HG03439 (cell line): ENCODE results near the gene BBOF1.
A peak's percentile ranks its signal among the peaks of the same experiment; 100 is the strongest.

Source experiments
- ATAC-seq: cut with Tn5 transposase; IDR thresholded peaks from one replicate; pipeline ENCODE4 v1.9.1; 2021; ENCODE audit warnings: mild to moderate bottlenecking, moderate library complexity; ENCODE audit not compliant: unreplicated experiment

BBOF1 gene

DNA sequence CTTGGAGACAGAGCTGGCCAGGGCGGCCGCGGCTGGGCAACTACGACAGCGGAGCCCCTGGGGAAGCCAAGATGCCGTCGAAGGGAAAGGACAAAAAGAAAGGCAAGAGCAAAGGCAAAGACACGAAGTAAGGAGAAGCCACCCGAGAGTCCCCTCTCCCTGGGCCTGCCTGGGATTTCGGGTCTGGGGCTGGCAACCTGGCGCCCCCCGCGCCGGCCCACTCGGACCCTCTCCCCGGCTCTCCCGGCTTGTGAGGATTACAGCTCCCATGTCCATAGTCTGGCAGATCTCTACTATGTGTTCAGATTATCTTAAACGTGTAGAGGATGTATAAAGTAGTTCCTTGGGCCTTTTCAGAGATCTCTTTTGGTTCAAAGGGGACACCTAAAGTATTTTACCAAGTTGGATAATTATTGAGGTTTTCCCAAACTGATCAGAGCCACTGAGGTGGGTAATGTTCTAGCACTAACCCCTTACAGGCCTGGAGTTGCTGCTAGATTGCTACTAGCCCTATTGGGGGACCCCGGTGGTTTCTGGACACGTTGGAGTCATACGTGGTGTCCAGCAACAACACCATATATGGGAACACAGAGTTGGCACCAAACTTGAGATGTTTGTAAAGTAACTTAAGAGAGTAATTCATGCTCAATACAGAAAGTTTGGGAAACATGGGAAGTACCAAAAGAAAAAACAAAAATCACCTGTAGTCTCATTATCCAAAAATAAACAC is 424 bp downstream of the BBOF1 start:
- no peak for ATAC-seq

DNA sequence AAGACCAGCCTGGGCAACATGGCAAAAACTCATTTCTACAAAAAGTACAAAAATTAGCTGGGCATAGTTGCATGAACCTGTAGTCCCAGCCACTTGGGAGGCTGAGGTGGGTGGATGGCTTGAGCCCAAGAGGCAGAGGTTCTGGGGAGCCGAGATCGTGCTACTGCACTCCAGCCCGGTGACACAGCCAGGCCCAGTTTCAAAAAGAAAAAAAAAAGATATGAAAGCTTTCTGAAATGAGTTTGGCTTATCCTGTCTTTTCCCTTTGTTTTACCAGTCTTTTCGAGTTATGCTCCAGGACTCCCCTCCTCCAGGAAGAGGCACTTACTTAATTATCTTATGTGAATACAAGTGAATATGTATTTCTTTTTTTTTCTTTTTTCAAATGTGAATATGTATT is 3.2 kb downstream of the BBOF1 start:
- no peak for ATAC-seq

DNA sequence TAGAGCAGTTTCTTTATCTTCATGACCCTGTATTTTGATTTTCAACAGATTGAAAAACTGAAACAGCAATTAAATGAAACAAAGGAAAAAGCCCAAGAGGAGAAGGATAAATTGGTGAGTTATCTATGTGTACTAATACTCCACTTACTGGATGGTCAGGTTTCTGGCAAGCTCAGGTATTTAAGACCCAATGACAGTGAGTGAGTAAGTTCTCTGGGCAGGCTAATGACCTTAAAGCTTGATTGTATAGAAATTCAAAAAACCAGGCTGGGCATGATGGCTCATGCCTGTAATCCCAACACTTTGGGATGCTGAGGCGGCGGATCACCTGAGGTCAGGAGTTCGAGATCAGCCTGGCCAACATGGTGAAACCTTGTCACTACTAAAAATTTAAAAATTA is 10.0 kb downstream of the BBOF1 start:
- ATAC-seq, result no peak

DNA sequence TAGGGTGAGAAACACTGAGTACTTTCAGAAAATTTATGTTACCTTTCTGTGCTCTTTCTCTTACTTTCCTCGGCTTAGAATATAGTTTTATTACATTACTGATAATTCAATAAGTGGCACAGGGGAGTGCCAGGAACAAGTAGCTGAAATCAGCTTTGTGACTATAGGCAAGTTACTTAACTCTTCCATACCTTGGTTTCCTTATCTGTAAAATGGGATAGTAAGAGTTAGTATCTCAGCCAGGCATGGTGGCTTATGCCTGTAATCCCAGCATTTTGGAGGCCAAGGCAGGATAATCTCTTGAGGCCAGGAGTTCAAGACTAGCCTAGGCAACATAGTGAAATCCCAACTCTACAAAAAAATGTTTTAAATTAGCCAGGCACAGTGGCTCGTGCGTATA is 15.4 kb downstream of the BBOF1 start:
- ATAC-seq, result no peak

DNA sequence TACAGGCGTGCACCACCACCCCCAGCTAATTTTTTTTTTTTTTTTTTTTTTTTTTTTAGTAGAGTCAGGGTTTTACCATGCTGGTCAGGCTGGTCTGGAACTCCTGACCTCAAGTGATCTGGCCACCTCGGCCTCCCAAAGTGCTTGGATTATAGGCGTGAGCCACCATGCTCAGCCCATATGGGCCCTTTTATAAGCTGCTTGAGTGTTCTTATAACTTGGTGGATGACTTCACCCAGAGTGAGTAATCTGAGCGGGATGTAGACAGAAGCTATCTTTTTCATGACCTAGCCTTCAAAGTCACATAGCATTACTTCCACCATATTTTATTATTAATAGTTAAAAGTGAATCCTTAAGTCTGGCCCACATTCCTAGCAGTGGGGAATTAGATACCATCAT is 16.4 kb downstream of the BBOF1 start:
- no peak for ATAC-seq

DNA sequence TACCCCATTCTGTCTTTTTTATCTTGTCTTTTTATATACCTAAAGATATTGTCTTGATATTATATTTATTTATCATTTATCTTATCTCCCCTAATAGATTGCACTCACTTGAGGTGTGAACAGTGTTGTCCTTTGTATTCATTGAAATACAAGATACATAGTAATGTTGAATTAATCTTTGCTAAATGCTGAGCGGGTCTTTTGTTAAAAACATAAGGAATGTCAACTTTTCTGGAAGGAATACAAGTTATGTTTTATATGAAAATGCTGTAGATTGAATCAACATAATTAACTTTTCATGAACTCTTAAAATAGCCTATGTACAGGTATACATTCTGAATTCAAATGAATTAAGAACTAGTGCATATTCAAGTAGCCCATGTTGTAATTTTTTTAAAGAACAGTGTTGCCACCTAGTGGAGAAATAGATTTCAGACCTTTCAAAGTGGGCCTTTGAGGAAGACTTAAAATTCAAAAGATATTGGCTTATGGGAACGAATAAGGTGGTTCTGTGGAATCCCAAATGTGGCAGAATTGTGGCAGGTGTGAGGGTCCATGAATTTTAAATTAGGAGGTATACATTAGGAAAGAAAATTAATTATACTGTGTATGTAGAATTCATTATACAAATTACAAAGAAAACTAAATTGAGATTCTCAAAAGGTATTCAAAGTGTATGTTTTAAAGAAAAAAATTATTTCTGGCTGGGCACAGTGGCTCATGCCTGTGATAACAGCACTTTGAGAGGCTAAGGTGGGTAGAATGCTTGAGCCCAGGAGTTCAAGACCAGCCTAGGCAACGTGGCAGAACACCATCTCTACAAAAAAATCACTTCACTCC is 19.1 kb downstream of the BBOF1 start:
- ATAC-seq, result no peak

DNA sequence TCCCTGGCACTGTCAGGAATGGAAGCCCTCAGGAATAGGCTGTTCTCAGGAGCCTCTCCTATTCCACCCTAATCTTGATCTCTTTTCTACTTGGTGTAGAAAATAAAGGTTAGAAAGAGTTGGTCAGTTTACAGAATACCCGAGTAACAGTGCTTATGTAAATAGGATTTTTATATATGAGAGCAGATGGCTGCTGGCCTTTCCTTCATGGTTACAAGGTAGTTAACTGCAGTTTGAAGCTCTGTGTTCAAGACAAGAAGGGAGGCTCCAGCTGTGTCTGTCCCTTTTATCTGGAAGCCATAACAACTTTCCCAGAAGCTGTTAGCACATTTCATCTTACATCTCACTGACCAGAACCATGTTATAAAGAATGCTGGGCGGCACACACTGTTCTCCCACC is 23.1 kb downstream of the BBOF1 start:
- ATAC-seq, result no peak

DNA sequence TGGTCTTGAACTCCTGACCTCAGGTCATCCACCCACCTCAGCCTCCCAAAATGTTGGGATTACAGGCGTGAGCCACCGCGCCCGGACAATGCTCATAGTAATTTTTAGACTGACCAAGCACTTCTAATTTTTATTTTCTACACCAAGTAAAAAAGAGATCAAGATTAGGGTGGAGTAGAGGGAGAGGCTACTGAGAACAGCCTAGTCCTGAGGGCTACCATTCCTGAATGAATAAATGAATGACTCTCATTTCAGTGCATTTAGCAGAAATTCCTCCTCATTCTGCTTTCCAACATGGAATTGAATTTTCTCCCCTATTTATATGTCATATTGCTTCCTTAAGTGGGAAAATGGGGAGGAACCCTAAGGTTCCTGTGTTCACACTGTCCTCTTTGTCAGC is 26.4 kb downstream of the BBOF1 start:
- no peak for ATAC-seq

DNA sequence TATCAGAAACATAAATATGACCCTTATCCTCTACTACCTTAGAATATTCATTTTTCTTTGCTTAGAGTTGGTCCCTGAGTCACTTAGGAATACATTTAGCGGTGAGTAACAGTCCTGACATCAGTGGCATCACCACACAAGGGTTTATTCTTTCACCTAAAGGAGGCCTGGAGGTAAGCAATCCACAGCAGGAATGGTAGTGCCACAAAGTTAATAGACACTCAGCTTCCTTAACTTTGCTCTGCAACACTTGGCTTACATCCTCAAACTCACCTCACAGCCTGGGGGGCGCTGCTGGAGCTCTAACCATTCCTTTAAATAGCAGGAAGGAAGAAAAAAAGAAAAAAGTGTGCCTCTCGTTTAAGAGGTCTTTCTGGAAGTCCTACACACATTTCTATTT is 29.1 kb downstream of the BBOF1 start:
- ATAC-seq, result no peak

DNA sequence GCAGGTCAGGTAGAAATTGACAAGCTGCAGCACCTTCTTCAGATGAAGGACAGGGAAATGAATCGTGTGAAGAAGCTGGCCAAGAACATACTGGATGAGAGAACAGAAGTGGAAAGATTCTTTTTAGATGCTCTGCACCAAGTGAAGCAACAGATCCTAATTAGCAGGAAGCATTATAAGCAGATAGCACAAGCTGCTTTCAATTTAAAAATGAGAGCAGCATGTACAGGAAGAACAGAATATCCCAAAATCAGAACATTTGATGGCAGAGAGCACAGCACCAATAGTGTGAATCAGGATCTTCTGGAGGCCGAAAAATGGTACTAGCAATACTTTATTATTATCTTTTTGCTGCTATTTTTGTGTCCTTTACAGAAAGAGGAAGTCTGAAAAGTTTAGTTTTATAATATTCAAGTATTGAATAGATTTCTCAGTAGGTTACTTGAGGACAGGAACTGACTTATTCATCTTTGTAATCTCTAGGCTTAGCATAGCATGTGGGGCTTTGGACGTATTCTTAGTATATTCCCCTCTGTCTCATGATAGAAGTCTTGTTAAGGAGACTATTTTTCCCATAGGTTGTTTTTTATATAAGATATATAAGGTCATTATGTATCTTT is 30.8 kb downstream of the BBOF1 start:
- no peak for ATAC-seq

DNA sequence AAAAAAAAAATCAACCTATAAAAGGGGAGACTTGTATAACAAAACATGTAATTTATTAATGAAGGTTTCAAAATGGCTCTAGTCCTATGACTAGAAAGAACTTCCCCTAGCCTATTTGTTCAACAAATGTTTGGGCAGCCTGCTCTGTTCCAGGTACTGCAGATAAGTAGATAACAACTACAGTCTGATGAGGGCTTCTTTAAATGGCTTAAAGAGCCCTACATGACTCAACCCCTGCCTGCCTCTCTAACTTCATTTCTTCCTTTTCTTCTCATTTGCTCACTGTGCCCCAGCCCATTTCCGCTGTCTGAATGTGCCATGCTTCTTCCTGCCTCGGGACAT is 43.6 kb downstream of the BBOF1 start:
- no peak for ATAC-seq

DNA sequence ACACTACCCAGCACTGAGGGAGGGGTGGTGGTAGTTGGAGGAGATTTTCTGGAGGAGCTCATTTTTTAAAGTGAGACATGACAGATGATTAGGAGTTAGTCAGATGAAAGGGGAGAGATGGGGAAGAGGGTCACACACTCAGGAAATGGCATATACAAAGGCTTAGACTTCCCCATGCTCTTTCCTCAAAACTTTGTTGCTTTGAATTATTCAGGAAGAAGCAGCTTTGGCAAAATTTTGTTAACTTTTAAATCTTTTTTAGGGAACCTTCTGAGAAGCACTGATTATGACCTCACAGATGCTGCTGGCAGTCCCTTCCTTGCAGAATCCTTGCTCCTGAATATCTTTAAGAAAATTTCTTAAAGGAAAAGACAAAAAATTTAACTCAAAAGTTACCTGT is 45.3 kb downstream of the BBOF1 start:
- ATAC-seq, result no peak

DNA sequence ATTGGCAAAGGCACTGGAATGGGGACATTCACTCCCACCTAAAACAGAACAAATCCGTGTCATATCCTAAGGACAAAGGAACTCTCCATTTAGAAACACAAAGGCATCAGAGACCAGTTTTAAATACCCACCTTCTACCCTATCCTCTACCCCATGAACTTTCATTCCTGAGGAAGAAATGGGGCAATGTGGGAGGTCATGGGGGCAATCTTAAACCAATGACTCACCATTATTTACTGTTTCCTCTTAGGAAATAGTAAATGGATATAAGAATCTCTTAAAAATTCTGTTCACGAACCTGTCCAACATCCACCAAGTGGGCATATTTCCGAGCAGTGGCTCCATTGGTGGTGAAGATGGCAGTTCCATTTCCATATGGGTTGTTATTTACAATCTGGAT is 45.7 kb downstream of the BBOF1 start:
- ATAC-seq, result no peak

DNA sequence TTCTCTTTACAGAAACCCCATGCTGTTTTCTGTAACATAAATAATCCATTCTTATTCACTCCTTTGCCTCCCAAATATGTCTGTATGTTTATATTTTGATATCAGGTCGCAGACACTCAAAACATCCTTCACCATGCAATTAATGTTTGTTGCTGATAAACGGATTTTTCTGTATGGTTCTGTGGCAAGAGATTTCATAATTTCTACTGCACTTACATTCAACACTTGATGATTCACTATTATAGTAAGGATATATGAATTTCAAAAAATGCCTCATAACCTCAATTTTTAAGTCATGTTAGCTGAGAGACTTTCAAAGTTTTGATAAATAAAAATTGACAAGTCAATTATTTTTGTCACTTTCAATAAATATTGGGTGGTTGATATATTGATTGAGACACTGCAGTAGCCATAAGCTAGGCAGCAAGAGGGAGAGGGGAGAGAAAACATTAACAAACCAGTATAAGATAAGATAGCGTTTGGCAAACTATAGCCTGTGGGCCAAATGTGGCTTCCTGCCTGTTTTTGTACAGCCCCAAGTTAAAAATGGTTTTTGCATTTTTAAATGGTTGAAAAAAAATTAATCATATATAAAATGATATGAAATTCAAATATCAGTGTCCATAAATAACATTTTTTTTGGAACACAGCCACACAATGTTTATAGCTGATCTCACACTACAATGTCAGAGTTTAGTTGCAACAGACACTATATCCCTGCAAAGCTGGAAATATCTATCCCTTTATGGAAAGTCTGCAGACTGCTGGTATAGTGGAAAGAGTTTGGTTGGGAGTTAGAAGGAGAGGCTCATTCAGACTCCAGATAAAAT is 46.8 kb downstream of the BBOF1 start:
- ATAC-seq, result no peak

DNA sequence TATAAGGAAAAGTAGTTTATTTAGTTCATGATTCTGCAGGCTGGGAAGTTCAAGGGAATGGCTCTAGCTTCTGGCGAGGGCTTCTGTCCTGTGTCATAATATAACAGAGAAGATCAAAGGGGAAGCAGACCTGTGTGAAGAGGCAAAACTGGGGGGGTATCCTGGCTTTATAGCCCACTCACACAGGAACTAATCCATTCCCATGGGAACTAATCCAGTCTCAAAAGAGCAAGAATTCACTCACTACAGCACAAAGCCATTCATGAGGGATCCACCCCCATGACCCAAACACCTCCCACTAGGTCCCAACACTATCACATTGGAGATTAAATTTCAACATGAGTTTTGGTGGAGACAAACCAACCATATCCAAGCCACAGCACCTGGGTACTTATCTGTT is 58.3 kb downstream of the BBOF1 start:
- ATAC-seq, result no peak

DNA sequence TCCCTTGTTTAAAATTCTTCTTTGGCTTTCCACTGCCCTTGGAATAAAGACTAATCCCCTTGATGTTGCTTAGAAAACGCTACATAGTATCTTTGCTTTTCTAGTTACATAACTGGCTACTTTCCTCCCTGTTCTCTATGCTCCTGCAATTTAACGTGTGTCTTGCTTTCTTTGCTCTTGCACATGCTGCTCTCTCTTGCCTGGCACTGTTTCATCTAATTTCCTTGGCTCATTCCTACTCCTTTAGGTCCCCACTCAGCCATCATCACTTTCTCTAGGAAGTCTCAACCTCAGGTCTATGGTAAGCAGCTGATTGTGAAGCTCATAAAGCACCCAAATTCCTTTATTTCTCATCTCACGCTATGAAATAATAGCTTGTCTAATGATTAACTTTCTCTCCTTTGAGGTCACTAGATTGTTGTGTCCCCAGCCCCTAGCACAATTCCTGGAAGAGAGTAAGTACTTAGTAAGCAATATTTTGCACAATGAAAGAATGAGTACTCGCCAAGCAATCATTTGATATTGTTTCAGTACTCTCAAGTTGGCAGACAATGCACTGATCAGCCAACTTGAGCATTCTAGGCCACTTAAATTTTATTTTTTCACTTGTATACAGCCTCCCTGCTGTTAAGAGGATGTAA is 61.8 kb downstream of the BBOF1 start:
- ATAC-seq, result no peak

DNA sequence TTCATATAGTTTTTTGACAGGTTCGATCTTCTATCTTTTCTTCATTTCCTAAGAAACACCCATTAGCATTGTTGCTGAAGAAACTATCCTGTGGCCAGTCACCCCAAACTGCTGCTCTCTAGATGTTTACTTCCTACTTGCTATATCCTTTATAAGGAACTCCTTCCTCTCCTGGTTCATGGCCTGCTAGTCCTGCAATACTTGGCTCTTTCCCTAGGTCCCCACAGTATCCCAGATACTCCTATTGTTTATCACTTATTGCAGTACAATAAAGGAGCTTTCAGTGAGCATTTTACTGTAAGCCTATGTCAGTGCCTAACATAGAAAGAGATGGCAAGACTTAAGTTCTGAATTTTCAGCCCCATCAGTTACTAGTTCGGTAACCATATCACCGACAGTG is 62.3 kb downstream of the BBOF1 start:
- ATAC-seq, result no peak

DNA sequence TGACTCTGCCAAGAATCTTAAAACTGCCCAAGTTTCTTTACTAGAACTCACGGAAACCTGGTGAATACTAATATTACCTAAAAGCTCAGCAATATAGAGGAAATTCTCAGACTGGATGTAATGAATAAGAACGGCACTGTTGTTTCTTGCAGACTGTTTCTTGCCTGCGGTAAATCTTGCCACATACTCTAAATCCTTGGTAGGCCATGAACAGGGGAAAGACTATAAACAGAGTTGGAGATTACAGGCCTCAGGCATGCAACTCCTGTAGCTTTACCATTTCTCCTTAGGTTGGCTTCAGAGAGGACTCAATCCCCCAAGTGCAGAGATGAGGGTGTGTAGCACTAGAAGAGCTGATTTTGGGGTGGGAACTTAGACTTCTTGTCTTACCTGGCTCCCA is 64.0 kb downstream of the BBOF1 start:
- no peak for ATAC-seq

DNA sequence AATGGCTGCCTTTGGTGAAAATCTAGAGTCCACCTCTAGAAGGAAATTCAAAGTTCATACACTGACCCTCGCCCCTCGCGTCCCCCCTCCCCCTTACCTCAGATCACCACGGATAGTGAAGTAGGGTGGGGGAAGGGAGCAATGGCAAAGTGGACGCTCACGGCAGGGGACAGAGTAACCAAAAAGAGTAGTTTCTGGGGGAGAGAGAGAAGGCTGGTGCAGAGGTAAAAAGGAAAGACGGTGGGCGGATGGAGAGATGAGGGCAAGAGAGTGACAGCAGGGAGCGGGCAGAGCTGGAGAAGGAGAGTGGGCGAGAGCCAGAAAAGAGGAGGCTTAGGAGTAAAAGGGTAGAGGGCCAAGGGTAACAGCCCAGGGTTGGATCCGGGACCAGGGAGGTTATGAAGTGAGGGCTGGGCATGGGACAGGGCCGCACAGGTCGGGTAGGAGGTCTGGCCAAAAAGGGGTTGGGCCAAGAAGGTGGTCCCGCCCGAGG is 64.7 kb downstream of the BBOF1 start:
- no peak for ATAC-seq

DNA sequence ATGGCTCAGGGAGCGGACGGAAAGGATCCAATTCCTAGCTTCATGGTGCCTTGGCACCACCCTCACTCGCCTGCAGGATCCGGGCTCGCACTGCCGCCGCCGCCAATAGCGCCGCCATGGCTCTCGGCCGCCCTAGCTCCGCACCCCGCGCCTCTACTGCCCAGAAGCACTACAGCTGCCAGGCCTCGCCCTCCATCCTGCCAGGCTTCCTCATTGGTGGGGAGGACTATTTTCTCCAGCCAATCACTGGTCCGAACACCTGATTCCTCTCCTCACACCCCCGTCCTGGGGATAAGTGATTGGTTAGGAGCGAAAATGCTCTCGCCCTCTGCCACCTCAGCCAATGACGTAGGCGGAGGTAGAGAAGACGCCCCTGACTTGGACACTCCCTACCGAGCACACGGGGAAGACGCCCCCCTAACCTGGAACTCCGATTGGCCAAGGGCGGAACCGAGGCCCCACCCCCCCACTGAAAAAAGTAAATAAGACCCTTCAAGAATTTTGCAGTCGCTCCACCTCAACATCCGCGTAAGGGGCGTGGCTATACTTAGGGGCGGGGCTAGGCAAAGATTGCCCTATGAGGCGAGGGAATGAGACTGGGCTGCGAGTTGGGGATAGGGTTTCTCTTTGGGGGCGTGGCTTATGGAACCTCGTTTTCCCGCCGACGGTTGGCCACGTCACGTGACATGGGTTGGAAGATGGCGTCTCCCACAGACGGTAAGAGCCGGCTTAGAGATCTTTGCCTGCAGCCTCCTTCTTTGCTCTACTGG is 65.3 kb downstream of the BBOF1 start, which contains the start of the genes ALDH6A1 and LIN52:
Gene ALDH6A1, minus strand, starts transcription at position 177 of the 770 bp plus-strand sequence. Its CDS starts 59 bp downstream, at position 118.
Gene LIN52, plus strand, starts transcription at position 680 of the 770 bp plus-strand sequence. Its CDS starts 19 bp downstream, at position 699.
- peak; percentile 92 for ATAC-seq
